K562 (cell line): ENCODE measurements around the gene DOLK. TPM values are rescaled to one million over a fixed set of nuclear protein-coding genes. Genes with fewer than 3 reads are reported as not detected.

Experiments
- ATAC-seq: fragments of 200-7000 bp; cut with Tn5 transposase; 3 replicates; pipeline ENCODE4 v1.9.1; 2020; ENCODE audit warnings: moderate library complexity
- BruUV-seq: library from RNA; stranded (reverse); fragments of 400-500 nt; replicated peaks from 2 replicates; lab custom pipeline; 2021; lab: Mats Ljungman, UMichigan
- CTCF ChIA-PET: fragments of 300-600 bp; formaldehyde crosslinking; extraction: SDS; loops from one replicate; lab custom pipeline; 2021; ENCODE audit warnings: low intra/inter-chr PET ratio; lab: Yijun Ruan, JAX
- POLR2A ChIA-PET: fragments of 300-600, 350-650 bp; sonication (Branson Sonifier 250); formaldehyde crosslinking; extraction: SDS; loops from one replicate; lab custom pipeline; 2021; ENCODE audit warnings: antibody characterized with exemption, inconsistent platforms; lab: Yijun Ruan, JAX
- DNase-seq, 4 experiments: peaks; one replicate each; pipeline versions ENCODE4 v3.0.0 to v3.0.0-alpha.2; 2011 to 2018; ENCODE audit warnings: low spot score in 3 of 4, mixed read lengths in 3 of 4; ENCODE audit errors: extremely low read depth in 1 of 4
- FAIRE-seq: peaks from 2 replicates; lab custom pipeline; 2011; peaks lifted over from hg19 to GRCh38; lab: Jason Lieb, UNC
- H2AFZ ChIP-seq: 2 replicates; pipeline ENCODE4 v1.6.0; 2011; ENCODE audit warnings: low read depth, low read length, control low read depth, inconsistent platforms
- H3K27ac ChIP-seq: fragments of 200-600 bp; 3 replicates; pipeline ENCODE4 v1.8.0; 2011; ENCODE audit warnings: low read depth, mild to moderate bottlenecking, control low read depth, inconsistent platforms, low read length, moderate library complexity, mixed read lengths; ENCODE audit errors: extremely low read depth
- H3K27me3 ChIP-seq, 2 experiments: fragments of 300-600 bp in 1 of 2; 2 replicates in 1 of 2; 3 replicates in 1 of 2; pipeline versions ENCODE4 v1.6.0 to v1.8.0; 2011; ENCODE audit warnings: inconsistent platforms in 2 of 2, low read length in 2 of 2, mild to moderate bottlenecking in 1 of 2, mixed read lengths in 1 of 2, moderate library complexity in 1 of 2; ENCODE audit not compliant: control insufficient read depth in 2 of 2, insufficient read depth in 2 of 2
- H3K36me3 ChIP-seq: fragments of 300-600 bp; 3 replicates; pipeline ENCODE4 v1.8.0; 2011; ENCODE audit warnings: mild to moderate bottlenecking, low read length, inconsistent platforms; ENCODE audit not compliant: control insufficient read depth, insufficient read depth
- H3K4me1 ChIP-seq, 2 experiments: fragments of 200-600 bp in 1 of 2; replicated peaks in 1 of 2; 2 replicates in 1 of 2; 3 replicates in 1 of 2; pipeline versions ENCODE4 v1.5.1 to v1.8.0; 2011; ENCODE audit warnings: inconsistent platforms in 2 of 2, low read length in 2 of 2, mild to moderate bottlenecking in 1 of 2, mixed read lengths in 1 of 2, moderate library complexity in 1 of 2; ENCODE audit not compliant: control insufficient read depth in 2 of 2, insufficient read depth in 2 of 2
- H3K4me2 ChIP-seq: 2 replicates; pipeline ENCODE4 v1.6.1; 2011; ENCODE audit warnings: low read length, control low read depth, inconsistent platforms, mixed read lengths; ENCODE audit not compliant: insufficient read depth
- H3K4me3 ChIP-seq: fragments of 200-600 bp; sonication (generic), shearing (Covaris generic); 2 replicates; pipeline ENCODE4 v1.5.1; 2016; ENCODE audit warnings: control low read depth, inconsistent platforms
- H3K79me2 ChIP-seq: fragments of 200-600 bp; 3 replicates; pipeline ENCODE4 v1.8.0; 2011; ENCODE audit warnings: low read length, inconsistent platforms; ENCODE audit not compliant: control insufficient read depth, insufficient read depth
- H3K9ac ChIP-seq, 2 experiments: 2 replicates each; pipeline versions ENCODE4 v1.6.0 to v1.6.1; 2011; ENCODE audit warnings: low read depth in 2 of 2, low read length in 2 of 2, control low read depth in 1 of 2, inconsistent platforms in 1 of 2, mild to moderate bottlenecking in 1 of 2, mixed read lengths in 1 of 2; ENCODE audit not compliant: insufficient read depth in 1 of 2
- H3K9me1 ChIP-seq: one replicate; pipeline ENCODE4 v1.6.0; 2011; ENCODE audit warnings: inconsistent platforms, mild to moderate bottlenecking, low read length, moderate library complexity; ENCODE audit not compliant: control insufficient read depth, insufficient read depth
- H3K9me3 ChIP-seq: replicated peaks from 2 replicates; pipeline ENCODE4 v1.5.1; 2011; ENCODE audit warnings: low read depth, low read length, inconsistent platforms; ENCODE audit not compliant: control insufficient read depth, insufficient read depth
- H4K20me1 ChIP-seq: replicated peaks from 2 replicates; pipeline ENCODE4 v1.6.1; 2011; ENCODE audit warnings: low read length, inconsistent platforms, mixed read lengths; ENCODE audit not compliant: control insufficient read depth, insufficient read depth
- HNRNPK ChIP-seq: fragments of 200-400 bp; formaldehyde crosslinking; IDR thresholded peaks from one replicate; pipeline ENCODE4 v1.6.1; 2018; ENCODE audit warnings: mild to moderate bottlenecking, low read depth, low read length; ENCODE audit not compliant: poor library complexity, severe bottlenecking
- POLR3G ChIP-seq: IDR thresholded peaks from 2 replicates; pipeline ENCODE4 v1.6.1; 2011; ENCODE audit not compliant: insufficient read length, insufficient replicate concordance; ENCODE audit errors: extremely low read depth
- TCF7L2 ChIP-seq: fragments of 150-350 bp; IDR thresholded peaks from 2 replicates; pipeline ENCODE4 v1.6.1; 2016; ENCODE audit warnings: low read depth, mild to moderate bottlenecking, low read length, moderate library complexity
- ZC3H4 ChIP-seq: sonication (generic); formaldehyde crosslinking; IDR thresholded peaks from 2 replicates; pipeline ENCODE4 v1.9.0; 2021; ENCODE audit warnings: missing genetic modification reagents, borderline replicate concordance
- ZNF121 ChIP-seq: sonication (generic); formaldehyde crosslinking; conservative IDR thresholded peaks from 2 replicates; pipeline ENCODE4 v1.8.0; 2022; ENCODE audit warnings: missing genetic modification reagents
- WGBS: fragments of 100-300 bp; shearing (Covaris generic); methylation state at CpG from one replicate; pipeline ENCODE4 v1.1.6; 2016; ENCODE audit warnings: low coverage, mixed read lengths; ENCODE audit not compliant: insufficient coverage; ENCODE audit errors: missing lambda C conversion rate; 5-methylcytosine and 5-hydroxymethylcytosine counted together
- in situ Hi-C: fragments of 300-500 bp; cut with MboI; formaldehyde crosslinking; loops from 4 replicates; pipeline ENCODE4 v1.15.0; 2018; ENCODE audit warnings: inconsistent platforms, mixed read lengths
- intact Hi-C: fragments of 100-400 bp; cut with micrococcal nuclease; formaldehyde crosslinking; loops from 2 replicates; pipeline ENCODE4 v1.14.2; 2022
- polyA plus RNA-seq, 8 experiments: library from polyadenylated mRNA; depleted of rRNA in 4 of 8; stranded (reverse) in 5 of 8; unstranded in 3 of 8; fragments of >200 nt; fragmentation: Nextera tagmentation in 2 of 8; fragmentation: Illumina TruSeq in 1 of 8; extraction: Ambion mirVana in 2 of 8; extraction: Trizol in 1 of 8; gene quantifications; 2 replicates each; pipeline versions ENCODE4 v1.2.1 to v1.2.3, GENCODE V29; 2011 to 2014; ENCODE audit warnings: inconsistent platforms in 1 of 8, missing spikeins in 1 of 8
- total RNA-seq, 7 experiments: library from RNA; depleted of rRNA in 6 of 7; stranded (reverse); fragments of >200 nt in 6 of 7; fragmentation: Illumina TruSeq in 2 of 7; extraction: Trizol in 2 of 7; gene quantifications; 2 replicates each; pipeline versions ENCODE4 v1.2.1 to v1.2.3, GENCODE V29; 2011 to 2021; ENCODE audit warnings: low replicate concordance in 1 of 7
- TF ChIP-seq, protein P1 (sequence below): fragments of 250-450 bp; sonication (Bioruptor Pico); IDR thresholded peaks from 2 replicates; pipeline ENCODE4 v1.5.0; 2020; ENCODE audit warnings: mild to moderate bottlenecking
- TF ChIP-seq, protein P2 (sequence below): fragments of 450-650 bp; IDR thresholded peaks from 2 replicates; pipeline ENCODE4 v1.6.1; 2018; ENCODE audit not compliant: partially characterized antibody
- TF ChIP-seq, protein P3 (sequence below): fragments of 250-450 bp; sonication (Bioruptor Pico); IDR thresholded peaks from 2 replicates; pipeline ENCODE4 v1.5.1; 2021; ENCODE audit warnings: mild to moderate bottlenecking

Gene DOLK
- total and polyA plus RNA-seq, 9 of the 15 experiments (the other 6 are each of a cell fraction or from before 2014, with no cell fraction given): 2.6 to 14.2 (median 11.7) TPM

DNA sequence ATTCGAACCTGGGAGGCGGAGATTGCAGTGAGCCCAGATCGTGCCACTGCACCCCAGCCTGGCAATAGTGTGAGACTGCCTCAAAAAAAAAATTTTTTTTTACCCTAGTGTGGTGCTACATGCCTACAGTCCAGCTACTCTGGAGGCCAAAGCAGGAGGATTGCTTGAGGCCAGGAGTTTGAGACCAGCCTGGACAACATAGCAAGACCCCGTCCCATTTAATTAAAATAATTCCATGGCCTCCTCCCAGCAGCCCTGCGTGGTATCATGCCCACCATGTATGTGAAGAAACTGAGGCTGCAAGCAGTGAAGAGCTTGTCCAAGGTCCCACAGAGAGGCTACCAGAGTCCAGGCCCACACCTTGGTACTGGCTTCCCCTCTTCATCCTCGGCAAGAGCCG lies 46.0 kb downstream of the DOLK start:
- ChIA-PET POLR2A (interaction anchor here (2.0 kb wide), 1 partner anchor 10 kb away, joined by 6 read pairs; no protein-coding TSS in a partner anchor), CTCF (no interaction called here)
- H3K4me2 ChIP-seq: no peak overlapping the region
- no peaks in the 10 kb centered on the region; the same call in 1 of the 2 replicates for H4K20me1 ChIP-seq
- H3K27me3 ChIP-seq: no peaks in the 10 kb centered on the region
- H3K79me2 ChIP-seq: no peaks in the 10 kb centered on the region
- FAIRE-seq: no peak
- H3K9me1 ChIP-seq: no peaks in the 10 kb centered on the region
- intact Hi-C loops (no loop called here), in situ Hi-C loops (no loop called here)
- no peak overlapping the region for H2AFZ ChIP-seq
- H3K9ac ChIP-seq: no peak overlapping the region
- H3K4me1 ChIP-seq: peaks cover 0 to 25% of the 10 kb centered on the region in 2 experiments; a peak in 1 of 5 replicates
- no peak overlapping the region for H3K4me3 ChIP-seq
- WGBS: 93% methylated on average over 6 of the region's 7 CpGs
- DNase-seq: no peak
- H3K36me3 ChIP-seq: peaks cover 23% of the 10 kb centered on the region; the same call in 2 of the 3 replicates
- no TSS peak for BruUV-seq
- no peaks in the 10 kb centered on the region for H3K9me3 ChIP-seq
- TF ChIP-seq ZC3H4 (no peak), POLR3G (no peak), HNRNPK (no peak), ZNF121 (peak; percentile 78), TCF7L2 (no peak)
- TF ChIP-seq, protein P1, sequence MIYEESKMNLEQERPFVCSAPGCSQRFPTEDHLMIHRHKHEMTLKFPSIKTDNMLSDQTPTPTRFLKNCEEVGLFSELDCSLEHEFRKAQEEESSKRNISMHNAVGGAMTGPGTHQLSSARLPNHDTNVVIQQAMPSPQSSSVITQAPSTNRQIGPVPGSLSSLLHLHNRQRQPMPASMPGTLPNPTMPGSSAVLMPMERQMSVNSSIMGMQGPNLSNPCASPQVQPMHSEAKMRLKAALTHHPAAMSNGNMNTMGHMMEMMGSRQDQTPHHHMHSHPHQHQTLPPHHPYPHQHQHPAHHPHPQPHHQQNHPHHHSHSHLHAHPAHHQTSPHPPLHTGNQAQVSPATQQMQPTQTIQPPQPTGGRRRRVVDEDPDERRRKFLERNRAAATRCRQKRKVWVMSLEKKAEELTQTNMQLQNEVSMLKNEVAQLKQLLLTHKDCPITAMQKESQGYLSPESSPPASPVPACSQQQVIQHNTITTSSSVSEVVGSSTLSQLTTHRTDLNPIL (CRISPR knock-in tag): no peak
- TF ChIP-seq, protein P2, sequence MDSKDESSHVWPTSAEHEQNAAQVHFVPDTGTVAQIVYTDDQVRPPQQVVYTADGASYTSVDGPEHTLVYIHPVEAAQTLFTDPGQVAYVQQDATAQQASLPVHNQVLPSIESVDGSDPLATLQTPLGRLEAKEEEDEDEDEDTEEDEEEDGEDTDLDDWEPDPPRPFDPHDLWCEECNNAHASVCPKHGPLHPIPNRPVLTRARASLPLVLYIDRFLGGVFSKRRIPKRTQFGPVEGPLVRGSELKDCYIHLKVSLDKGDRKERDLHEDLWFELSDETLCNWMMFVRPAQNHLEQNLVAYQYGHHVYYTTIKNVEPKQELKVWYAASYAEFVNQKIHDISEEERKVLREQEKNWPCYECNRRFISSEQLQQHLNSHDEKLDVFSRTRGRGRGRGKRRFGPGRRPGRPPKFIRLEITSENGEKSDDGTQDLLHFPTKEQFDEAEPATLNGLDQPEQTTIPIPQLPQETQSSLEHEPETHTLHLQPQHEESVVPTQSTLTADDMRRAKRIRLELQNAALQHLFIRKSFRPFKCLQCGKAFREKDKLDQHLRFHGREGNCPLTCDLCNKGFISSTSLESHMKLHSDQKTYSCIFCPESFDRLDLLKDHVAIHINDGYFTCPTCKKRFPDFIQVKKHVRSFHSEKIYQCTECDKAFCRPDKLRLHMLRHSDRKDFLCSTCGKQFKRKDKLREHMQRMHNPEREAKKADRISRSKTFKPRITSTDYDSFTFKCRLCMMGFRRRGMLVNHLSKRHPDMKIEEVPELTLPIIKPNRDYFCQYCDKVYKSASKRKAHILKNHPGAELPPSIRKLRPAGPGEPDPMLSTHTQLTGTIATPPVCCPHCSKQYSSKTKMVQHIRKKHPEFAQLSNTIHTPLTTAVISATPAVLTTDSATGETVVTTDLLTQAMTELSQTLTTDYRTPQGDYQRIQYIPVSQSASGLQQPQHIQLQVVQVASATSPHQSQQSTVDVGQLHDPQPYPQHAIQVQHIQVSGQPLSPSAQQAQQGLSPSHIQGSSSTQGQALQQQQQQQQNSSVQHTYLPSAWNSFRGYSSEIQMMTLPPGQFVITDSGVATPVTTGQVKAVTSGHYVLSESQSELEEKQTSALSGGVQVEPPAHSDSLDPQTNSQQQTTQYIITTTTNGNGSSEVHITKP: no peak
- TF ChIP-seq, protein P3, sequence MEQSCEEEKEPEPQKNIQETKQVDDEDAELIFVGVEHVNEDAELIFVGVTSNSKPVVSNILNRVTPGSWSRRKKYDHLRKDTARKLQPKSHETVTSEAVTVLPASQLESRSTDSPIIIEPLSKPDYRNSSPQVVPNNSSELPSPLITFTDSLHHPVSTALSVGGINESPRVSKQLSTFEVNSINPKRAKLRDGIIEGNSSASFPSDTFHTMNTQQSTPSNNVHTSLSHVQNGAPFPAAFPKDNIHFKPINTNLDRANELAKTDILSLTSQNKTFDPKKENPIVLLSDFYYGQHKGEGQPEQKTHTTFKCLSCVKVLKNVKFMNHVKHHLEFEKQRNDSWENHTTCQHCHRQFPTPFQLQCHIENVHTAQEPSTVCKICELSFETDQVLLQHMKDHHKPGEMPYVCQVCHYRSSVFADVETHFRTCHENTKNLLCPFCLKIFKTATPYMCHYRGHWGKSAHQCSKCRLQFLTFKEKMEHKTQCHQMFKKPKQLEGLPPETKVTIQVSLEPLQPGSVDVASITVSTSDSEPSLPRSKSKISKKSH (CRISPR knock-in tag): no peak
- no peak for ATAC-seq
- no peak overlapping the region for H3K27ac ChIP-seq
